Measurements from ENCODE around the gene ARSB.

- no peak for TF ChIP-seq CTCF (IDR thresholded peaks at IDR 0.05)
- TF ChIP-seq POLR2A (IDR thresholded peaks at IDR 0.05) = no peak
These were observed 186.5 kb downstream of the ARSB start for GRCh38 chr5:78798673-78799029.
